Measurements from ENCODE around the gene HAPSTR1.
"Not testable (repeated sequence)": the region's sequence is repeated elsewhere in the genome, so short reads cannot be mapped to it uniquely, and the experiment has no call there.

Gene HAPSTR1

GRCh38 chr16:9072806-9073341 is 18.6 kb upstream of the HAPSTR1 start:
- DNase-seq, result no peak

DNA sequence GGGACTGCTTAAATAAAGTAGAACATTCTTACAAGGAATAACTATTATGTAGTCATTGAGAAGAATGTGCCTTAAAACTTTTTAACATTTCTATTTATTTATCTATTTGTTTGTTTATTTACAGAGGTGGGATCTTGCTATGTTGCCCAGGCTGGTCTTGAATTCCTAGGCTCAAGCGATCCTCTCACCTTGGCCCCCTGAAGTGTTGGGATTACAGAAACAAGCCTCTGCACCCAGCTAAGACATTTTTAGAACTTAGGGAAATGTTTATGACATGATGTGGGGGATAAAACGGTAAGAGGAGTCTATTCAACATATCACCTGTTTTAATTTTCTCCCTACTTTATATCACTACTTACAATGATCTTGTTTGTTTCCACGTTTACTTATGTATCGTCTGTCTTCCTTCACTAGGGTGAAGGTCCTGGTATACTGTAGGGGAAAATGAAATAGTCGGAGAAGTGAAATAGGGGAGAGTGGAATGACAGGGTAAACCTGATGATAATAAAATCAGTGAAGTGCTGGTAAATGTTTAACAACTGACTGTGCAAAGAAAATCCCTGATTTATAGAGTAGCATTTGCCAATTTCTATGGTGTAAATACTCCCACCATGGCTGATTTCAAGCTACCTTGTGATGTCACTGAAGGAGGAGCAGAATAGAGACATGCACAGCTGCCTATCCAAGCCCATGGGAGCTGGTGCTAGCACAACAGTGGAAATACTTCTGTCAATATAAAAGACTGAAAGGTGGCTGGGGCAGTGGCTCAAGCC is 16.0 kb upstream of the HAPSTR1 start:
- no peak for DNase-seq

DNA sequence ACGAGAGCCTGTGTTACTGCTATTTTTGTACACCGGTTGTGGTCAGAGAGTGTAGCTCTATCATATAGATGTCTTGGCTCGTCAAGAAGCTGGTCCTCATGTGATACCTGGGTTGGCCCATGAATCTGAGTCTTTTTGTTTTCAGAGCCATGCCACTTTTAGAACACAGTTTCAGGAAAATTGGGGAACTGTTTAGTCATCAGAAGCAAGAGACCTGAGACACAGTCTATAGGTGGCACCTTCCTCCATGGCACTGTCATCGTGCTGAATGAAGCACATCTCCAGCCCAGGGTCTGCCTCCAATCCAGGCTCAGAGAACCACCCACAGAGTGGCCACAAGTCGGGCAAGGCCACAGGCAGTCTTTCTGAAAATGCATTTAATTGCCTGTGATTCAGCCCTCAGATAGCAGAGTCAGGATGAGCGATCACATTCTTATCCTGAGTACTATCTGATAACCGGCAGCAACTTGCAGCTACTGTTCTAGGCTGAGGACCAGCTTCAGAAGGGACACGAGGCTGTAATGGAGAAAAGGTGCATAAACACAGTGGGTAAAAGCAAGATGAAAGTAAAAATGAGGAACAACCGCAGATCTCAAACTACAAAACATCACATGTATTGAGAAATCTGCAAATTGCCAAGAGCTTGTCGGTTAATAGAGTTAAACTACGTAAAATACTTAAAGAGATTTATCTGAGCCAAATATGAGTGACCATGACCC is 14.2 kb upstream of the HAPSTR1 start:
- DNase-seq, result no peak

DNA sequence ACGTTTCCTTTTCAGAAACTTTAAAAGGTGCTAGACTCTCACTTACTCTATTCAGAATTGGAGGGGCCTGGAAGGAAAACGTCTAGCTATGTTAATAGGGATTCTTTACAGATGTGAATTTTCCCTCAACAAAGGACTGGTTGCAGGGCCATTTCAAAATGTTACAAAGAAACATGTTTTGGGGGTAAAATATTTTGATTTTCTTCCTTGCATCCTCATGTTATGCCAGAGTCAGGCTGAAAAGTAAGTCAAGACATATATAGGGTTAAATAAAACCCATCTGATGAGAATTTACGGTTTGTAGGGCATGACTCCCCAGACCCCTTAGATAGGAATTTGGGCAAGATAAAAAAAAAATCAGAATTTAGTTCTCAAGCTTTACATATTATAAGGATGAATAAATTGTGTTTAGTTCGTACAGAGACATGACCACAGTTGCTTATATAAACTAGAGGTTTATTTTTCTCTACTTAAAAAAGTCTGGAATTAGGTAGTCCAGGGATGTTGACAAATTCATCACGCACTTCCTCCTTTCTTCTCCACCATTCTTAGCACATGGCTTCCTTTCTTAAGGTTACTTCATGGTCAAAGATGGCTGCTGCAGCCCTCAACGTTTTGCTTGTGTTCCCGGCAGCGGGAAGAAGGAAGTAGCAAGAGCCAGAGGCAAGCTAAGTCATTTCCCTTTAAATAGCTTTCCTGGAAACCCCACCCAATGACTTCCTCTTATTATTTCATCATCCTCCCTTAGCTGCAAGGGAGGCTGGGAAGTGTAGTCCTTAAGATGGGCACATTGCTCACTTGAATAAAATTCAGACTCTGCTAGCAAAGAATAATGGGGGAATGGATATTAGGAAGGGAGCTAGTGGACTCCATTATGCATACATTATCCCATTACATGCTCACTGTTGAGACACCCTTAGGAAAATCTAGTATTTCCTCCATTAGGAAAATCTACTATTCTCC is 12.7 kb upstream of the HAPSTR1 start:
- DNase-seq, result peak; percentile 15 to 53

GRCh38 chr16:9079430-9079812 is 12.0 kb upstream of the HAPSTR1 start:
- no peak for DNase-seq

DNA sequence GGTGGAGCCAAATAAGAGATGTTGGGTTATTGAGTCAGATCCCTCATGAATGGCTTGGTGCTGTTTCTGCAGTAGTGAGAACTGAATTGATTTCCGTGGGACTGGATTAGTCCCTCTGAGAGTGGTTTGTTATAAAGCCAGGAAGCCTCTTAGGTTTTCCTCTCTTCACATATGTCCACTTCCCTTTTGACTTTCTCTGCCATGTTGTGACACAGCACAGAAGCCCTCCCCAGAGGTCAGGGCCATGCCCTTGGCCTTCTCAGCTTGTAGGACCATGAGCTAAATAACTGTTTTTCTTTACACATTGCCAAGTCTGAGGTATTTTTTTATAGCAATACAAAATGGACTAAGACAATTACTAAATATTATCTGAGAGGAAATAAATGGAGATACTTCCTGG is 10.3 kb upstream of the HAPSTR1 start:
- DNase-seq, result no peak

DNA sequence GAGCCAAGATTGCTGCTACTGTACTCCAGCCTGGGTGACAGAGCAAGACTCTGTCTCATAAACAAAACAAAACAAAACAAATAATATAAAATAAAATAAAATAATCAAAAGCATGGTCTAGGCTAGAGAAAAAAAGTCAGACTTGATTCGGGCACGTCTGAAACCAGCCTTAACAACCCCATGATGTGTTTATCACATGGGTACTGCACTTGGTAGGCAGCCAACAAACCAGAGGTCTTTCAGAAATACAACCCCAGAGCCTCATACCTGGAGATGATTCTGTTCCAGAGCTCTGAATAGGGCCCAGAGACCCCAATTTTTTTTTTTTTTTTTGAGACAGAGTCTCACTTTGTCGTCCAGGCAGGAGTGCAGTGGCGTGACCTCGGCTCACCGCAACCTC is 9.6 kb upstream of the HAPSTR1 start:
- DNase-seq, result no peak

- DNase-seq, result no peak
These were observed 9.0 kb upstream of the HAPSTR1 start for GRCh38 chr16:9082422-9082821.

DNA sequence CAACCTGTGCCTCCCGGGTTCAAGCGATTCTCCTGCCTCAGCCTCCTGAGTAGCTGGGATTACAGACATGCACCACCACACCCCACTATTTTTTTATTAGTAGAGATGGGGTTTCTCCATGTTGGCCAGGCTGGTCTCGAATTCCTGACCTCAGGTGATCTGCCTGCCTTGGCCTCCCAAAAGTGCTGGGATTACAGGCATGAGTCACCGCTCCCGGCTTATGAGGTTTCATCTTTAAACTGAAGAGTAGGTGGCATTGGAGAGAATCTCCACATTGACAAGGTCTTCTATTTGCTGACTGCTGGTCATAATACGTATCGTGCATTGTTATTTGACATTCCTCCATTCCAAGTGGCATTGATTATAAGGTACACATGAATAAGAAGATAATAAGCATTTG is 3.7 kb upstream of the HAPSTR1 start:
- not testable (repeated sequence) for DNase-seq

GRCh38 chr16:9088848-9089247 is 2.6 kb upstream of the HAPSTR1 start:
- no peak for DNase-seq

- no peak for DNase-seq
These were observed 1.8 kb upstream of the HAPSTR1 start for GRCh38 chr16:9089660-9090059.

GRCh38 chr16:9090101-9090959 is 1.1 kb upstream of the HAPSTR1 start:
- no peak for DNase-seq

DNA sequence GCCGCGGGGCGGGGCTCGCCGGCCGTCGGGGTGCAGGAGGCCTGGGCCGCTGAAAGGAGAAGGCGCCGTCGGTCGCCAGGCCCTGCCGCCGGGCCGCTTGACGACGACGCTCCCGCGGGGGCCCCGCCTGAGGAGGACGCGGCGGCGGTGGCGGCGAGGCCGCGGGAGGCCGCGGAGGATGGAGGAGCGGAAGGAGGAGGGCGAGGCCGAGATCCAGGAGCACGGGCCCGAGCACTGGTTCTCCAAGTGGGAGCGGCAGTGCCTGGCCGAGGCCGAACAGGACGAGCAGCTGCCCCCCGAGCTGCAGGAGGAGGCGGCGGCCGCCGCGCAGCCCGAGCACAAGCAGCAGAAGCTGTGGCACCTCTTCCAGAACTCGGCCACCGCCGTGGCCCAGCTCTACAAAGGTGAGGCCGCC is 430 bp downstream of the HAPSTR1 start:
- DNase-seq, result peak in 1 of 2 experiments; percentile 40

DNA sequence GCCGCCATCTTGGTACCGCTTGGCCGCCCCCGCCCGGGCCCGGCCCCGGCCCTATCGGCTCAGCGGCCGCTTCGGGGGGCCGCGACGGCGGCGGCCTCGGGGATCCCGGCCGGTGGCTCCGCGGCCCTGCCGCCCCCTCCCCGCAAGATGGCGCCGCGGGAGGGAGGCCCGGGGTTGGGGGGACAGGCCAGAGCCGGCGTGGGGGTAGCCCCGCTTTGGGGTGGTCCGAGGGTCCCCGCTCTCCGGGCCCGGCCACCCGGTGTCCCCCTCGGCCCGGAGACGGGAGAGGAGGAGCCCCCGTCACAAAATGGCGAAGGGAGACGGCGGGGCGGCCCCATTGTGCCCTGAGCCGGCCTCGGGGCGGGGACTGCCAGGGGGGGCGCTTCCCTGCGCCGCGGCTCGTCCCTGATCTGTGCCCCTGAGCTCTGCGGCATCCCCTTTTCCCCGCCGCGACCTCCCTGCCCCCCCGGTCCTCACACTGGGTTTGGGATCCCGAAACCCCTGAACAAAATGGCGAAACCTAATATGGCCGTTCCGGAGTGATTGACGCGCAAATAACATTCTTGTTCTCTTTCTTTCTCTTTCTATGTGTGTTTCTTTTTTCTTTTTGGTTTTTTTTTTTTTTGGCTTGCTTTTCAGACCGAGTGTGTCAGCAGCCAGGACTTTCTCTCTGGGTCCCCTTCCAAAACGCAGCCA is 986 bp downstream of the HAPSTR1 start:
- no peak for DNase-seq

DNA sequence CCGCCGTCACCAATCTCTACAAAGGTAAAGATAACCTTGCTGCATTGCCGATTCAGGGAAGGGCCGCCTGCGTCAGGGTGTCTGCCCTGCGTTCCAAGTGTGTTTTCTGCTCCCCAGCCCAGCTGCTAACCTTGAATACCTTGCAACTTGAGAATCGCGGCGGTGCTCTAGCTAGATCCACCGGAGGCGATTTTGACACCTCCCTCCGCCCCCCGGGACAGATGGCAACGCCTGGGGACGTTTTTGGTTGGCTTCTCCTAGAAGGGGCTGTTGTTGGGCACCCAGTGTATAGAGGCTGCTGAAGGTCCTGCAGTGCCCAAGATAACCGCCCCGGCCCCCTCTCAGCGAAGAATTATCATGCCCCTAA is 1.5 kb downstream of the HAPSTR1 start:
- no peak for DNase-seq

GRCh38 chr16:9094011-9094846 is 2.8 kb downstream of the HAPSTR1 start:
- no peak for DNase-seq

GRCh38 chr16:9095171-9095570 is 3.7 kb downstream of the HAPSTR1 start:
- DNase-seq, result no peak

DNA sequence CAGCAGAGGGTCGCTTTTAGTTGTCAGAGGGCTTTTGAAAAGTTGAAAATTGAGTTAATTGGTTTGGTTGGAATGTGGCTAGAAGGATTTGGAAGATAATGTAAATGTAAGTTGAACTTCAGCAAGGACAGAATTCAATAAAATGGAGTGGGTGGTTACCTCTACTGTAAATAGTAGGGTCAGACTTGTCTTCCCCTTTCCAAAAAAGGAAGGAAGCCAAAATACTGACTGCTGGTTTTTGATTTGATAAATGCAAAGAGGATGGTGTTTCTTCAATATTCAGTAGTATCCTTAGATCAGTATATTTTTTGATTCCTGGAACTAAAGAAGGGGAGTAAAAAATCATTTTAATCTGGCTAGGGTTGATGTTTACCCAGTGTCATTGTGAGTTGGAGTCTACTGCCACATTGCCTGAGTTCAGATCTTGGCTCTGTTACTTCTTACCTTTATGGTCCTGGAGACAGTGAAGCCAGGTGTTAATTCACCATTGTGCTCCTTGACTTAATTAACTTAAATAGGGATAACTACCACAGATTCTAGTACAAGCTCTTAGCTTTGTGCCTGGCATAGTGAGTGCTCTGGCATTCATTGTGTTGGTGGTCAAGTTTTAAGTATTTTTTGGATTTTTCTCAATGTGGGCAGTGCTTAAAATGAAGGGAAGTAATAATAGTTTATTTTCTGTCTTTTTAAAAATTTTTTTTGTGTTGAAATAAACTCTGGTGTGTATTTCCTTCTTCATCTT is 4.4 kb downstream of the HAPSTR1 start:
- DNase-seq, result no peak

GRCh38 chr16:9096416-9096952 is 5.0 kb downstream of the HAPSTR1 start:
- no peak for DNase-seq

Data from NCI-H446 (cell line).